HepG2 (cell line): ENCODE results near the gene XPOT. TPM values are rescaled to one million over a fixed set of nuclear protein-coding genes. Genes with fewer than 3 reads are reported as not detected.
A peak's percentile ranks its signal among the peaks of the same experiment; 100 is the strongest.

Experiments used
- IRF2 ChIP-seq: IDR thresholded peaks from 2 replicates; pipeline ENCODE4 v1.6.1; 2018; ENCODE audit warnings: missing genetic modification reagents, missing compliant biosample characterization
- KMT2B ChIP-seq: IDR thresholded peaks from 2 replicates; pipeline ENCODE4 v1.6.1; 2016; ENCODE audit warnings: missing genetic modification reagents, missing compliant biosample characterization
- MED13 ChIP-seq: sonication (generic); formaldehyde crosslinking; IDR thresholded peaks from 2 replicates; pipeline ENCODE4 v1.5.0; 2020; ENCODE audit warnings: missing genetic modification reagents
- PLRG1 ChIP-seq: fragments of 450-650 bp; conservative IDR thresholded peaks from 2 replicates; pipeline ENCODE4 v1.6.1; 2016
- PTBP1 ChIP-seq: fragments of 200-400 bp; formaldehyde crosslinking; IDR thresholded peaks from 2 replicates; pipeline ENCODE4 v1.6.1; 2018; ENCODE audit warnings: low read length, low read depth; ENCODE audit not compliant: poor library complexity, severe bottlenecking
- SAFB2 ChIP-seq: sonication (generic); formaldehyde crosslinking; IDR thresholded peaks from 2 replicates; pipeline ENCODE4 v1.5.1; 2020; ENCODE audit warnings: missing genetic modification reagents, low read depth, mild to moderate bottlenecking, borderline replicate concordance
- SMAD9 ChIP-seq: sonication (generic); formaldehyde crosslinking; IDR thresholded peaks from 2 replicates; pipeline ENCODE4 v1.5.1; 2020; ENCODE audit warnings: mild to moderate bottlenecking, missing genetic modification reagents
- ZNF564 ChIP-seq: sonication (generic); formaldehyde crosslinking; IDR thresholded peaks from 2 replicates; pipeline ENCODE4 v1.8.1; 2023; ENCODE audit warnings: mild to moderate bottlenecking, missing genetic modification reagents
- ZNF709 ChIP-seq: sonication (generic); formaldehyde crosslinking; IDR thresholded peaks from 2 replicates; pipeline ENCODE4 v1.5.0; 2020; ENCODE audit warnings: mild to moderate bottlenecking, missing genetic modification reagents
- polyA plus RNA-seq, 8 experiments: library from polyadenylated mRNA; depleted of rRNA in 3 of 8; stranded (reverse) in 7 of 8; unstranded in 1 of 8; fragments of >200 nt; fragmentation: Illumina TruSeq in 4 of 8; extraction: Trizol in 4 of 8; gene quantifications; 2 replicates each; pipeline versions ENCODE4 v1.2.1 to v1.2.3, GENCODE V29; 2011 to 2016; ENCODE audit warnings: low read depth in 4 of 8, missing spikeins in 1 of 8, mixed read lengths in 1 of 8; ENCODE audit not compliant: insufficient read depth in 1 of 8
- total RNA-seq, 5 experiments: library from RNA; depleted of rRNA; stranded (reverse); fragments of >200 nt; fragmentation: Illumina TruSeq; extraction: Trizol; gene quantifications; 2 replicates each; pipeline ENCODE4 v1.2.3, GENCODE V29; 2016; ENCODE audit warnings: low read depth in 1 of 5
- TF ChIP-seq, protein P1 (sequence below): sonication (generic); formaldehyde crosslinking; IDR thresholded peaks from 2 replicates; pipeline ENCODE4; 2020; ENCODE audit warnings: missing genetic modification reagents, mild to moderate bottlenecking, borderline replicate concordance
- TF ChIP-seq, protein P2 (sequence below): sonication (generic); formaldehyde crosslinking; IDR thresholded peaks from 2 replicates; pipeline ENCODE4 v1.5.0; 2020; ENCODE audit warnings: missing genetic modification reagents
- TF ChIP-seq, protein P3 (sequence below): sonication (generic); formaldehyde crosslinking; IDR thresholded peaks from 2 replicates; pipeline ENCODE4 v1.4.0; 2020; ENCODE audit warnings: mild to moderate bottlenecking, missing genetic modification reagents
- TF ChIP-seq, protein P4 (sequence below): conservative IDR thresholded peaks from 2 replicates; pipeline ENCODE4 v1.6.1; 2018; ENCODE audit warnings: missing genetic modification reagents
- TF ChIP-seq, protein P5 (sequence below): sonication (generic); formaldehyde crosslinking; IDR thresholded peaks from 2 replicates; pipeline ENCODE4 v1.9.0; 2021; ENCODE audit warnings: missing genetic modification reagents, borderline replicate concordance

Gene XPOT
- total and polyA plus RNA-seq, 2 of the 13 experiments (the other 11 are each of a cell fraction or from before 2014, with no cell fraction given), result 93.8 to 102 TPM

DNA sequence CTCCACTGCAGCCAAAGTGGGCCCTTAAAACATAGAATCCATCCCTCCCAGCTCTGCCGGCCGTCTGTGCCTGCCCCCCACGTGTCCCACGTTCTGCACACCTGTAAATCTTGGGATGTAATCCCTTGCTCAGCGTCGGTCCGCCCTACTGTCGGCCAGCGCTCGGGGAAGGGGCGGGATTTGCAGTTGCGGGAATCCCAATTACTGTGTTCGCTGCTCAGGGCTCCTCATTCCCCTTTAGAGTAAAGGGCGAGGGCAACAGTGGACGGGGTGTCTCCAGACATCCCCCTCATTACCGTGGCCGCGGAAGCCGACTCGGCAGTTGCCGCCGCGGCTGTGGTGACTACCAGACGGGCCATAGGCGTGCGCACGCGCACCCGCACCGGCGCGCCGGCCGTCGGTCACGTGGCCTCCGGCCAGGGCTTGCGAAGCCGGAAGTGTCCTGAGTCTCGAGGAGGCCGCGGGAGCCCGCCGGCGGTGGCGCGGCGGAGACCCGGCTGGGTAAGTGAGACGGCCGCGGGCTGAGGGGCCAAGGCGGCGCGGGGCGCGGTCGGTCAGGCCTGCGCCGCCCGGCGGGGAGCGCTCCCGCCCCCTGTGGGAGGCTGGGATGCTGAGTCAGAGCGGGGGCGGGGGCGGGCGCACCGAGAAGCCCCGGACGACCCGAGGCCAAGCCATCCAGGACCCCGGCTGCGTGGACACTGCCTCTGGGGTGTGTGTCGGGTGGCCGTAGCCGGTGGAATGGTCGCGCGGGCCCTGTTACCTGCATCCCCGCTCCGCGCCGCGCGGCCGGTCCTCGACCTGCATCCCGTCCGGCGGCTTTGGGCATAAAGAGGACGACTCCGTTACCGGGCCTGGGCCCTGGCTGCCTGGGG, 47.7 kb downstream of the XPOT start, which contains the start of gene TBK1 (continued):
- TF ChIP-seq, protein P1, sequence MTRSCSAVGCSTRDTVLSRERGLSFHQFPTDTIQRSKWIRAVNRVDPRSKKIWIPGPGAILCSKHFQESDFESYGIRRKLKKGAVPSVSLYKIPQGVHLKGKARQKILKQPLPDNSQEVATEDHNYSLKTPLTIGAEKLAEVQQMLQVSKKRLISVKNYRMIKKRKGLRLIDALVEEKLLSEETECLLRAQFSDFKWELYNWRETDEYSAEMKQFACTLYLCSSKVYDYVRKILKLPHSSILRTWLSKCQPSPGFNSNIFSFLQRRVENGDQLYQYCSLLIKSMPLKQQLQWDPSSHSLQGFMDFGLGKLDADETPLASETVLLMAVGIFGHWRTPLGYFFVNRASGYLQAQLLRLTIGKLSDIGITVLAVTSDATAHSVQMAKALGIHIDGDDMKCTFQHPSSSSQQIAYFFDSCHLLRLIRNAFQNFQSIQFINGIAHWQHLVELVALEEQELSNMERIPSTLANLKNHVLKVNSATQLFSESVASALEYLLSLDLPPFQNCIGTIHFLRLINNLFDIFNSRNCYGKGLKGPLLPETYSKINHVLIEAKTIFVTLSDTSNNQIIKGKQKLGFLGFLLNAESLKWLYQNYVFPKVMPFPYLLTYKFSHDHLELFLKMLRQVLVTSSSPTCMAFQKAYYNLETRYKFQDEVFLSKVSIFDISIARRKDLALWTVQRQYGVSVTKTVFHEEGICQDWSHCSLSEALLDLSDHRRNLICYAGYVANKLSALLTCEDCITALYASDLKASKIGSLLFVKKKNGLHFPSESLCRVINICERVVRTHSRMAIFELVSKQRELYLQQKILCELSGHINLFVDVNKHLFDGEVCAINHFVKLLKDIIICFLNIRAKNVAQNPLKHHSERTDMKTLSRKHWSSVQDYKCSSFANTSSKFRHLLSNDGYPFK, result peak; percentile 35; the same call in 1 of the 2 replicates
- TF ChIP-seq, protein P2, sequence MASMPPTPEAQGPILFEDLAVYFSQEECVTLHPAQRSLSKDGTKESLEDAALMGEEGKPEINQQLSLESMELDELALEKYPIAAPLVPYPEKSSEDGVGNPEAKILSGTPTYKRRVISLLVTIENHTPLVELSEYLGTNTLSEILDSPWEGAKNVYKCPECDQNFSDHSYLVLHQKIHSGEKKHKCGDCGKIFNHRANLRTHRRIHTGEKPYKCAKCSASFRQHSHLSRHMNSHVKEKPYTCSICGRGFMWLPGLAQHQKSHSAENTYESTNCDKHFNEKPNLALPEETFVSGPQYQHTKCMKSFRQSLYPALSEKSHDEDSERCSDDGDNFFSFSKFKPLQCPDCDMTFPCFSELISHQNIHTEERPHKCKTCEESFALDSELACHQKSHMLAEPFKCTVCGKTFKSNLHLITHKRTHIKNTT, result no peak
- TF ChIP-seq, protein P3, sequence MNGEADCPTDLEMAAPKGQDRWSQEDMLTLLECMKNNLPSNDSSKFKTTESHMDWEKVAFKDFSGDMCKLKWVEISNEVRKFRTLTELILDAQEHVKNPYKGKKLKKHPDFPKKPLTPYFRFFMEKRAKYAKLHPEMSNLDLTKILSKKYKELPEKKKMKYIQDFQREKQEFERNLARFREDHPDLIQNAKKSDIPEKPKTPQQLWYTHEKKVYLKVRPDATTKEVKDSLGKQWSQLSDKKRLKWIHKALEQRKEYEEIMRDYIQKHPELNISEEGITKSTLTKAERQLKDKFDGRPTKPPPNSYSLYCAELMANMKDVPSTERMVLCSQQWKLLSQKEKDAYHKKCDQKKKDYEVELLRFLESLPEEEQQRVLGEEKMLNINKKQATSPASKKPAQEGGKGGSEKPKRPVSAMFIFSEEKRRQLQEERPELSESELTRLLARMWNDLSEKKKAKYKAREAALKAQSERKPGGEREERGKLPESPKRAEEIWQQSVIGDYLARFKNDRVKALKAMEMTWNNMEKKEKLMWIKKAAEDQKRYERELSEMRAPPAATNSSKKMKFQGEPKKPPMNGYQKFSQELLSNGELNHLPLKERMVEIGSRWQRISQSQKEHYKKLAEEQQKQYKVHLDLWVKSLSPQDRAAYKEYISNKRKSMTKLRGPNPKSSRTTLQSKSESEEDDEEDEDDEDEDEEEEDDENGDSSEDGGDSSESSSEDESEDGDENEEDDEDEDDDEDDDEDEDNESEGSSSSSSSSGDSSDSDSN (CRISPR knock-in tag), result peak; percentile 68; the same call in 1 of the 2 replicates
- TF ChIP-seq IRF2 (CRISPR knock-in tag) (peak; percentile 69), MED13 (CRISPR knock-in tag) (no peak), PLRG1 (no peak), KMT2B (CRISPR knock-in tag) (peak; percentile 80), SMAD9 (CRISPR knock-in tag) (no peak), SAFB2 (CRISPR knock-in tag) (peak; percentile 72; the same call in 1 of the 2 replicates), PTBP1 (no peak), ZNF709 (0 out of 2 replicates have a peak, but pooled peaks have one; percentile 29), ZNF564 (CRISPR knock-in tag) (0 out of 2 replicates have a peak, but pooled peaks have one; percentile 25)
- TF ChIP-seq, protein P4, sequence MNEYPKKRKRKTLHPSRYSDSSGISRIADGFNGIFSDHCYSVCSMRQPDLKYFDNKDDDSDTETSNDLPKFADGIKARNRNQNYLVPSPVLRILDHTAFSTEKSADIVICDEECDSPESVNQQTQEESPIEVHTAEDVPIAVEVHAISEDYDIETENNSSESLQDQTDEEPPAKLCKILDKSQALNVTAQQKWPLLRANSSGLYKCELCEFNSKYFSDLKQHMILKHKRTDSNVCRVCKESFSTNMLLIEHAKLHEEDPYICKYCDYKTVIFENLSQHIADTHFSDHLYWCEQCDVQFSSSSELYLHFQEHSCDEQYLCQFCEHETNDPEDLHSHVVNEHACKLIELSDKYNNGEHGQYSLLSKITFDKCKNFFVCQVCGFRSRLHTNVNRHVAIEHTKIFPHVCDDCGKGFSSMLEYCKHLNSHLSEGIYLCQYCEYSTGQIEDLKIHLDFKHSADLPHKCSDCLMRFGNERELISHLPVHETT, result no peak; the same call in none of the 2 replicates
- TF ChIP-seq, protein P5, sequence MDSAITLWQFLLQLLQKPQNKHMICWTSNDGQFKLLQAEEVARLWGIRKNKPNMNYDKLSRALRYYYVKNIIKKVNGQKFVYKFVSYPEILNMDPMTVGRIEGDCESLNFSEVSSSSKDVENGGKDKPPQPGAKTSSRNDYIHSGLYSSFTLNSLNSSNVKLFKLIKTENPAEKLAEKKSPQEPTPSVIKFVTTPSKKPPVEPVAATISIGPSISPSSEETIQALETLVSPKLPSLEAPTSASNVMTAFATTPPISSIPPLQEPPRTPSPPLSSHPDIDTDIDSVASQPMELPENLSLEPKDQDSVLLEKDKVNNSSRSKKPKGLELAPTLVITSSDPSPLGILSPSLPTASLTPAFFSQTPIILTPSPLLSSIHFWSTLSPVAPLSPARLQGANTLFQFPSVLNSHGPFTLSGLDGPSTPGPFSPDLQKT (CRISPR knock-in tag), result 0 out of 2 replicates have a peak, but pooled peaks have one; percentile 13
